ENCODE measurements around the gene PARP8.
"Not testable (repeated sequence)": the region's sequence is repeated elsewhere in the genome, so short reads cannot be mapped to it uniquely, and the experiment has no call there.

PARP8 gene

DNA sequence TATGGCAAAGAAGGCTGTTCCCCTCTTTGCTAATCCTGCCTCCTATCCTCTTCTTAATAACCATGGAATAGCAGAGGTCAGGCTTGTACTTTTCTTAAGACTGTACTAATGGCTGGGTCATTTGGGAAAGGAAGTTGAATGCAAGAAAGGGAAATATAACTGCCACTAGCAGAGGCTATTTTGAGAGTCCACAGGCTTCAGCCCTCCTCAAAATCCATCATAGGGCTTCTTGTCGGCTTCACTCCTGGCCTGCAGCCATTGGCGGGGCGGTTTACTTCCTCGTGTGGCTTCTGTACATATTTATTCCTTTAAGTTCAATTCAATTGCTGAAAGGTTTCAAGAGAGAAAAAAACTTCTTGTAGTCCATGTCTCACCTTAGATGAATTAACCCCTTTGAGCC lies 2.8 kb upstream of the PARP8 start:
- no peaks in the 10 kb centered on the region for H3K9me3 ChIP-seq (ENCODE audit: control insufficient read depth, low read length)
- no peaks in the 10 kb centered on the region for H3K27me3 ChIP-seq (replicated peaks; ENCODE audit: control insufficient read depth, insufficient read depth, low read length)
- H3K36me3 ChIP-seq (ENCODE audit: control insufficient read depth, insufficient read depth, low read length, severe bottlenecking): no peaks in the 10 kb centered on the region
- no peak for DNase-seq (ENCODE audit: low read depth)
- peaks cover 2% of the 10 kb centered on the region for H3K4me1 ChIP-seq (ENCODE audit: control insufficient read depth, insufficient read depth, low read length)
- no peak overlapping the region for H3K9ac ChIP-seq (ENCODE audit: low read length)
- H3K4me3 ChIP-seq (ENCODE audit: low read length): no peak overlapping the region

DNA sequence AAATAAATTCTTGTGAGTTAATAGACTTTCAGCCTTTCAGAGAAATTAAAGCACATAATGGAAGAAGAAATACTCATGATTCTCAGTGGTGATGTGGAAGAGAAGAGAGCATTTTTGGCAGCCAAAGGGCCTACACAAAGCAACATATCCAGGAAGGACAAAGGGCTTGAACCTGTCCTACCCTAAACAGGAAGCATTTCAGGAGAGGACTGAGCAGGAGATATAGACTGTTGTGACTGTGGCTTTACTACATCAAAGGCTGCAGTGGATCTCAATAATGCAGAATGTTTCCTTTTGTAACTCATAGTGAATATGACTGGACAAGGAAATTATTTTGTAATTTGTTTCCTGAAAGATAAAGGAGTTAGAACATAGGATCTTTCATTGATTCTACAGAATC lies 1.3 kb upstream of the PARP8 start:
- no peak for DNase-seq (ENCODE audit: low read depth)
- H3K36me3 ChIP-seq (ENCODE audit: control insufficient read depth, insufficient read depth, low read length, severe bottlenecking): no peaks in the 10 kb centered on the region
- peaks cover 4% of the 10 kb centered on the region for H3K4me1 ChIP-seq (ENCODE audit: control insufficient read depth, insufficient read depth, low read length)
- no peak overlapping the region for H3K9ac ChIP-seq (ENCODE audit: low read length)
- H3K9me3 ChIP-seq (ENCODE audit: control insufficient read depth, low read length): no peaks in the 10 kb centered on the region
- no peaks in the 10 kb centered on the region for H3K27me3 ChIP-seq (replicated peaks; ENCODE audit: control insufficient read depth, insufficient read depth, low read length)
- H3K4me3 ChIP-seq (ENCODE audit: low read length): no peak overlapping the region

DNA sequence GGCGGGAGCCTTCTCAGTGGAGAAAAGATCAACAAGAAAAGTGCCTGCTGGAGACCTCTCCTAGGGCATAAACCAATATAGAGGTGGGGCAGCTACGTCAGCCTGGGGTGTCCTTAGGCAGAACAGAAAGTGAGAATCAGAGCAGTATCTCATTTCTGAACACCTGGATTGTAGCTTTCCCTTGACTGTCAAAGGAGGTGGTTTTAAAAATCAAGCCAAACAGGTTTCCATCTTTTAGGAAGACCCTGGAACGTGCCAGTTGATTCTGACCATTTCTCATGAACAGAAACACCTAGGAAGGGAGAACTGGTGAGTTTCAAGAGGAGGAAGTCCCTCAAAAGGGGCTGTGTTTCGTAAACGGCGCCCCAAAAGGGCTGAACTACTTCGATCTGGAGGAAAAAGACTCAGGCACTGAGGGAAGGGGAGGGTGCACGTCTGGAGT lies 655 bp upstream of the PARP8 start:
- DNase-seq (ENCODE audit: low read depth): not testable (repeated sequence)

DNA sequence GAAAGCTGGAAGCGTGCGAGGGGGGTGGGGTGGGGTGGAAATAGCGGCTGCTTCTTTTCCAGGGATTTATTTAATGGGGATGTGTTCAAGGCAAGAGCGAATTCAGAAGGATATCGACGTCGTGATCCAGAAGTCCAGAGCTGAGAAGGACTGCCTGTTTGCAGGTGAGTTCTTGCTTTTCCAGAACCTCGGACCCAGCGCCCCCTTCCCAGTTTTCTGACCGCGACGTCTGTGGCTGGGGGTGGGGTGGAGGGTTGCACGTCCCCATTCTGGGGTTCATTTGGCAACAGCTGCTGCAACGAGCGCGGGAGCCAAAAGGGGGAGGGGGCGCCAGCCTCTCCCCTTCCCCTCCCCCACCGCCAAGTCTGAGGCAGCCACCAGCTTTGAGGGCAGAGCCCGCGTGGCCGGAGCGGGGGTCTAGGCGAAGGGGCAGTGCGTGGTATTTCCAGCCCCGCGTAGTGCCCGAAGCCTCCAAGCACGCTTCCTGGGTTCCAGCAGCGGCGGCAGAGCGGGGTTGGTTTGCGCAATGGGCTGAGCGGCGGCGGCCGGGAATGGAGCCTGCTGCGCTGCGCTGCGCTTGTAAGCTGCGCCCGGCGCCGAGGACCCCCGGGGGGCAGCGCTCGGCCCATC lies 701 bp downstream of the PARP8 start:
- DNase-seq (ENCODE audit: low read depth): peak; percentile 78
- H3K27me3 ChIP-seq (replicated peaks; ENCODE audit: control insufficient read depth, insufficient read depth, low read length): no peaks in the 10 kb centered on the region
- peak overlapping the region; percentile 97 for H3K4me3 ChIP-seq (ENCODE audit: low read length)
- H3K9ac ChIP-seq (ENCODE audit: low read length): peak overlapping the region; percentile 88
- no peaks in the 10 kb centered on the region for H3K9me3 ChIP-seq (ENCODE audit: control insufficient read depth, low read length)
- H3K4me1 ChIP-seq (ENCODE audit: control insufficient read depth, insufficient read depth, low read length): peaks cover 4% of the 10 kb centered on the region
- no peaks in the 10 kb centered on the region for H3K36me3 ChIP-seq (ENCODE audit: control insufficient read depth, insufficient read depth, low read length, severe bottlenecking)

More for the DNA sequence above, 655 bp upstream of the PARP8 start:
- not testable (repeated sequence) for H3K36me3 ChIP-seq (ENCODE audit: control insufficient read depth, insufficient read depth, low read length, severe bottlenecking); H3K4me1 ChIP-seq (ENCODE audit: control insufficient read depth, insufficient read depth, low read length); H3K9me3 ChIP-seq (ENCODE audit: control insufficient read depth, low read length); H3K27me3 ChIP-seq (replicated peaks; ENCODE audit: control insufficient read depth, insufficient read depth, low read length)
- Histone ChIP-seq H3K9ac (ENCODE audit: low read length) (peak overlapping the region; percentile 88), H3K4me3 (ENCODE audit: low read length) (peak overlapping the region; percentile 97)

DNA sequence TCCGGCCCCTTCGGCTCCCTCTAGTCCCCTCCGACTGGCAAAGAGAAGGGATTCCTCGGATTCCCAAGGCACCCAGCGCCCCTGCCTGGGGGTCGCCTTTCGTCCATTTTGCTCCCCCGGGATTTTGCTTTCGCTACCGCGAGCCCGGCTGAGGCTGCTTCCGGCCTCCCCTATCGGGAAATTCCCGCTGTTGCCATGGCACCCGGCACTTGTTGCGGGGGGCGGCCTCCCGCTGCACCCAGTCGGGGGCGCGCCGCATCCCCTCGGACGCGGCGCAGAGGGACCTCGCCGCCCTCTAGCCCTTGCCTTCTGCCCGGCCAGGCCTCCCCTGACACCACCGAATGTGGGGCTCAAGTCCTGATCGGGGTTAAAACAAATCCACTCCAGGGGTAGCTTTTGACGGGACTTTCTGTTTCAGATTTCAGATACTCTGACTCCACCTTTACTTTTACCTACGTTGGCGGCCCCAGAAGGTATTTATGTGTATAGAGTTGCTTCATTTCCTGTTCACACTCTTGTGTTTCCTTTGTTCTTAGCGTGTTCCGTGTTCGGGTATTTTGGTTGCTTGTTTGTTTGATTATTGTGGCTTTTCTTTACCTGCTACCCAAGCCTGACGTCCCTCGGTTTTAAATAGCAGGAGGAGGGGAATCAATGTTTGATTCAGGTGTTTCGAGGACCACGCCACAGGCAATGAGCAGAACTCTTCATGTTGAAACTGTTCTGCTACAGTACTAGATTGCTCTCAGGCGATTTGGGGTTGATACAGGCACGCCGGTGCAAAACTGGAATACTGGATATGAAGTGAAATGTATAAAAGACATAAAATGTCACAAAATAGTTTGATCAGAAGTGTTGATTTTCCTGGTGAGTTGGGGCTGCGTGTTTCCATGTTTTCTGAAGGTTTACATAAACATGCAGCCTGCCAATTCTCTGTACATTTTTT lies 1.5 kb downstream of the PARP8 start:
- peak overlapping the region; percentile 88 for H3K9ac ChIP-seq (ENCODE audit: low read length)
- peak; percentile 66 for DNase-seq (ENCODE audit: low read depth)
- no peaks in the 10 kb centered on the region for H3K36me3 ChIP-seq (ENCODE audit: control insufficient read depth, insufficient read depth, low read length, severe bottlenecking)
- H3K27me3 ChIP-seq (replicated peaks; ENCODE audit: control insufficient read depth, insufficient read depth, low read length): no peaks in the 10 kb centered on the region
- H3K4me1 ChIP-seq (ENCODE audit: control insufficient read depth, insufficient read depth, low read length): peaks cover 9% of the 10 kb centered on the region
- H3K4me3 ChIP-seq (ENCODE audit: low read length): peak overlapping the region; percentile 97
- H3K9me3 ChIP-seq (ENCODE audit: control insufficient read depth, low read length): no peaks in the 10 kb centered on the region

DNA sequence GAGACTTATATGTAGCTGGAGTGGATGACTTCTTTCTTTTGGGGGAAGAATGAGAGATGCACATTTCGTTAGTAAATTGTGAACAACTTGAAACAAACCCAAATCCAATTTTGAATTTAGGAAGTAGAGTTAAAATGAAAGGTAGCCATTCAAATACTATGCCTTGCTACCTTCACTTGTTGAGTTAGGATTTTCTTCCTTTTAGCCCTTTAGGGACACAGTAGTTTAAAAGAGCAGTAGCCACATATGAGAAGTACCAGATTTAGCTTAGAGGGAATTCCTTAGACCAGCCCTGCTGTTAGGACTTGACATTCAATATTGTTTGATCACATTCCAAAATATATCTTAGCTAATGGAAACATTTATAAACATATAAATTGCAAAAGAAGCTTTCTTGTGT lies 2.2 kb downstream of the PARP8 start:
- H3K9me3 ChIP-seq (ENCODE audit: control insufficient read depth, low read length); H3K27me3 ChIP-seq (replicated peaks; ENCODE audit: control insufficient read depth, insufficient read depth, low read length); H3K36me3 ChIP-seq (ENCODE audit: control insufficient read depth, insufficient read depth, low read length, severe bottlenecking): not testable (repeated sequence)
- peaks cover 14% of the 10 kb centered on the region for H3K4me1 ChIP-seq (ENCODE audit: control insufficient read depth, insufficient read depth, low read length)
- DNase-seq (ENCODE audit: low read depth): peak; percentile 1
- peak overlapping the region; percentile 97 for H3K4me3 ChIP-seq (ENCODE audit: low read length)
- peak overlapping the region; percentile 88 for H3K9ac ChIP-seq (ENCODE audit: low read length)

DNA sequence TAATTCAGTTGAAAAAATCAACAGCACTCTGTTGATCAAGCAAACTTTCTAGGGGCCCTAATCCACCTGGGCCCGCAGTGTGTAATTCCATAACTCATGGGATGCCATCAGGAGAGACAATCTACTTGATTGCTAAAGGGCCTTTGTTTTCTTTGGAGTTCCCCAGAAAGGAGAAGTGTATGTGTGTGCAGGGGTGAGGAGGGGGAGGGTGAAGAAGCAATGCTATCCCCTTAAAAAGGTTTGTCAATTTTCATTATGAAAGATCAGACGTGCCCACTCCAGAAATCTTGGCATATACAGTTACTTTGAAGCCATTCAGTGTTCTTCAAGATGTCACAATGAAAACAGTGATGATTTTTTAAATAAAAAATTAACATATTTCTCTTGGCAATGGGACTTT lies 6.2 kb downstream of the PARP8 start:
- H3K9me3 ChIP-seq (ENCODE audit: control insufficient read depth, low read length): no peaks in the 10 kb centered on the region
- H3K27me3 ChIP-seq (replicated peaks; ENCODE audit: control insufficient read depth, insufficient read depth, low read length): no peaks in the 10 kb centered on the region
- peaks cover 17% of the 10 kb centered on the region for H3K4me1 ChIP-seq (ENCODE audit: control insufficient read depth, insufficient read depth, low read length)
- no peak overlapping the region for H3K4me3 ChIP-seq (ENCODE audit: low read length)
- H3K9ac ChIP-seq (ENCODE audit: low read length): no peak overlapping the region
- no peak for DNase-seq (ENCODE audit: low read depth)
- H3K36me3 ChIP-seq (ENCODE audit: control insufficient read depth, insufficient read depth, low read length, severe bottlenecking): no peaks in the 10 kb centered on the region

DNA sequence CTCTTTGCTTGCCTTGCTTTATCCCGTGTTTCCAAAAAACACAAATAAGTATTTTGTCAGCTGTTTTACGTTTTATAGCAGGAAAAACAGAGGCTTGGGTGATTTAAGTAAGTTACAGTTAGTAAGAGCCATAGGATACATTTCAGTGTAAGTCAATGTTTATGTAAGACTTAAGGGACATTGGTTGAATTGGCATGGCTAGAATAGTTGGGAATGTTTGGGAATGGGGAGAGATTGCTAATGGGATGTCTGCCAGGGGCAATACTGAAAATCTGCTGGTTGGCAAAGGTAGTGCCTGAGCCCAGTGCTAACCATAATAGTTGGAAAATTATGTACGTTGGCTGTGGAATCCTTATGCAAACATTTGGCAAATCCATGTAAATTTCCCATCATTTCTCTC lies 7.0 kb downstream of the PARP8 start:
- not testable (repeated sequence) for H3K36me3 ChIP-seq (ENCODE audit: control insufficient read depth, insufficient read depth, low read length, severe bottlenecking); H3K27me3 ChIP-seq (replicated peaks; ENCODE audit: control insufficient read depth, insufficient read depth, low read length); H3K9ac ChIP-seq (ENCODE audit: low read length); H3K4me3 ChIP-seq (ENCODE audit: low read length); DNase-seq (ENCODE audit: low read depth); H3K9me3 ChIP-seq (ENCODE audit: control insufficient read depth, low read length)
- H3K4me1 ChIP-seq (ENCODE audit: control insufficient read depth, insufficient read depth, low read length): peaks cover 17% of the 10 kb centered on the region

DNA sequence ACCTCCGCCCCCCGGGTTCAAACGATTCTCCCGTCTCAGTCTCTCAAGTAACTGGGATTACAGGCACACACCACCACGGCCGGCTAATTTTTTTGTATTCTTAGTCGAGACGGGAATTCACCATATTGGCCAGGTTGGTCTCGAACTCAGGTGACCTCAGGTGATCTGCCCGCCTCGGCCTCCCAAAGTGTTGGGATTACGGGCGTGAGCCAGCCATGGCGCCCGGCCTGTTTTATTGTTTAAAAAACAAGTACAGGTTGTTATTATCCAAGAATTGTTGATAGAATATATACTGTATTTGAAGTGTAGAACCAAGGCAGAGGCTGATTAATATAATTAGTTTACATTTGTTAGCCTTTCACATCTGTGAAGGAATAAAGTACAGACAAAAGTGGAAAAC lies 8.9 kb downstream of the PARP8 start:
- Histone ChIP-seq H3K4me3 (ENCODE audit: low read length) (no peak overlapping the region), H3K9me3 (ENCODE audit: control insufficient read depth, low read length) (no peaks in the 10 kb centered on the region), H3K27me3 (replicated peaks; ENCODE audit: control insufficient read depth, insufficient read depth, low read length) (no peaks in the 10 kb centered on the region), H3K4me1 (ENCODE audit: control insufficient read depth, insufficient read depth, low read length) (peaks cover 13% of the 10 kb centered on the region), H3K36me3 (ENCODE audit: control insufficient read depth, insufficient read depth, low read length, severe bottlenecking) (no peaks in the 10 kb centered on the region), H3K9ac (ENCODE audit: low read length) (no peak overlapping the region)
- no peak for DNase-seq (ENCODE audit: low read depth)

DNA sequence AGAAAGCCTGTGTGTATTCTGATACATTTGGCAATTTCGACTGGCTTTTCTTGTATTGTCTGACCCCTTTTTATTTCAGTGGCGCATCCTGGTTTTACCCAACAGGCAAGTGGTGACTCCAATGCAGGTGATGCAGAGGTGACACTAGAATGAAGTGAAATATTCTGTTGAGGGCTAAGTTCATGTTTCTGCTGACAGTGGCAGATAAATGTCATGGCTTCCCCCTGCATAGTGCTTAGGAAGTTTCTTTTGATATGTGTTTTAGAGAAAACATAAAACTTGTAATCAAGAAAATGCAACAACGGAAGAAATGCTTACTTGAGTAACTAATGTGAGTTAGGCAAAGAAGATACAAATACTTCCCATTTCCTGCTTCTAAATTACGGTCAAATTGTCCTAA lies 13.1 kb downstream of the PARP8 start:
- not testable (repeated sequence) for H3K27me3 ChIP-seq (replicated peaks; ENCODE audit: control insufficient read depth, insufficient read depth, low read length); H3K9me3 ChIP-seq (ENCODE audit: control insufficient read depth, low read length); H3K9ac ChIP-seq (ENCODE audit: low read length); H3K4me3 ChIP-seq (ENCODE audit: low read length); DNase-seq (ENCODE audit: low read depth); H3K36me3 ChIP-seq (ENCODE audit: control insufficient read depth, insufficient read depth, low read length, severe bottlenecking); H3K4me1 ChIP-seq (ENCODE audit: control insufficient read depth, insufficient read depth, low read length)

DNA sequence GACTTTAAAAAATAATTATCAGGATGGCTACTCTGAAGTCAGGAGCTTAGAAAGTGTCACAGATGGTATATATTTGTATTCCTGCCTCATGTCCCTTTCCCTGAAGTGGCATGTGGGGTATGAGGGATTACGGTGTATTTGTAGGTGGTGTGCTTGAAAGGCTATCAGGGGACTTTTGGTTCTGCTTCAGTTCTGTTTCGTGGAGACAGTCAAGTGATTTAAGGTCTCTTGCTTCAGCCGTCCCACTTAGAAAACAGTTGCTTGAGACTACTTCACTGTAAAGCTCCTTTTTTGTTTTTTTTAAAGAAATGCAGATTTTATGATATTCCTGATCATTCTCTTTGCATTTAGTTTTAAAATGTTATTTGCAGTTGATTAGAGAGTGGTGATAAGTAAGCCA lies 18.3 kb downstream of the PARP8 start:
- H3K9ac ChIP-seq (ENCODE audit: low read length): no peak overlapping the region
- no peaks in the 10 kb centered on the region for H3K9me3 ChIP-seq (ENCODE audit: control insufficient read depth, low read length)

More for the DNA sequence above, 18.3 kb downstream of the PARP8 start:
- Histone ChIP-seq H3K4me3 (ENCODE audit: low read length) (no peak overlapping the region), H3K27me3 (replicated peaks; ENCODE audit: control insufficient read depth, insufficient read depth, low read length) (no peaks in the 10 kb centered on the region), H3K4me1 (ENCODE audit: control insufficient read depth, insufficient read depth, low read length) (peaks cover 6% of the 10 kb centered on the region), H3K36me3 (ENCODE audit: control insufficient read depth, insufficient read depth, low read length, severe bottlenecking) (no peaks in the 10 kb centered on the region)
- DNase-seq (ENCODE audit: low read depth): no peak
